GM13977 (cell line): ENCODE results near the gene CALD1.

ENCODE experiments used
- DNase-seq: peaks from one replicate; pipeline ENCODE4 v3.0.0; 2012; ENCODE audit warnings: low spot score
- CTCF ChIP-seq: IDR thresholded peaks from 2 replicates; pipeline ENCODE4 v1.5.1; 2012; ENCODE audit warnings: mild to moderate bottlenecking, control low read depth; ENCODE audit not compliant: insufficient read depth; ENCODE audit errors: extremely low read depth, missing control alignments
- in situ Hi-C: fragments of 300-500 bp; cut with MboI; formaldehyde crosslinking; loops from one replicate; pipeline ENCODE4 v1.12.0; 2022; ENCODE audit warnings: low sequenced_read_pairs, low pct_unique_long_range_greater_than_20kb, mixed read lengths, inconsistent platforms; ENCODE audit not compliant: unreplicated experiment

CALD1 gene

GRCh38 chr7:134806197-134806596 is 26.8 kb downstream of the CALD1 start:
- in situ Hi-C loops, result no loop called here
- no peak for DNase-seq
- TF ChIP-seq CTCF, result no peak

GRCh38 chr7:134809616-134810015 is 30.2 kb downstream of the CALD1 start:
- TF ChIP-seq CTCF, result no peak

GRCh38 chr7:134811765-134812164 is 32.3 kb downstream of the CALD1 start:
- DNase-seq, result no peak
- no peak for TF ChIP-seq CTCF
- in situ Hi-C loops, result no loop called here

More at GRCh38 chr7:134809616-134810015, 30.2 kb downstream of the CALD1 start:
- no peak for DNase-seq
- in situ Hi-C loops, result no loop called here

- DNase-seq, result no peak
- in situ Hi-C loops, result no loop called here
- no peak for TF ChIP-seq CTCF
Measured at GRCh38 chr7:134813663-134814396, 34.4 kb downstream of the CALD1 start.

GRCh38 chr7:134814730-134815364 is 35.4 kb downstream of the CALD1 start:
- TF ChIP-seq CTCF, result no peak
- in situ Hi-C loops, result no loop called here
- no peak for DNase-seq

- TF ChIP-seq CTCF, result no peak
- DNase-seq, result no peak
- in situ Hi-C loops, result no loop called here
Measured at GRCh38 chr7:134818613-134819345, 39.3 kb downstream of the CALD1 start.
